Parathyroid adenoma (tissue), 2 donors: ENCODE data around the gene TUT4.

Source experiments
- H2AFZ ChIP-seq: fragments of 300-600 bp; sonication (generic); one replicate; pipeline ENCODE4 v1.7.0; 2017; ENCODE audit warnings: antibody characterized with exemption, mild to moderate bottlenecking
- H3K27ac ChIP-seq: fragments of 300-600 bp; sonication (generic); one replicate; pipeline ENCODE4 v1.7.0; 2017
- H3K27me3 ChIP-seq: fragments of 300-600 bp; sonication (generic); one replicate; pipeline ENCODE4 v1.7.0; 2017; ENCODE audit warnings: low read length; ENCODE audit not compliant: control insufficient read depth, insufficient read depth
- H3K36me3 ChIP-seq: fragments of 300-600 bp; sonication (generic); one replicate; pipeline ENCODE4 v1.7.0; 2017; ENCODE audit warnings: low read length; ENCODE audit not compliant: control insufficient read depth, insufficient read depth
- H3K4me1 ChIP-seq: fragments of 300-600 bp; sonication (generic); one replicate; pipeline ENCODE4 v1.7.0; 2017; ENCODE audit warnings: control low read depth
- H3K4me2 ChIP-seq: fragments of 300-600 bp; sonication (generic); one replicate; pipeline ENCODE4 v1.7.0; 2017; ENCODE audit warnings: low read length
- H3K4me3 ChIP-seq: fragments of 300-600 bp; sonication (generic); one replicate; pipeline ENCODE4 v1.7.0; 2017; ENCODE audit warnings: low read depth, low read length
- H3K79me2 ChIP-seq: fragments of 300-600 bp; sonication (generic); one replicate; pipeline ENCODE4 v1.7.0; 2017; ENCODE audit warnings: control low read depth
- H3K9ac ChIP-seq: fragments of 300-600 bp; sonication (generic); one replicate; pipeline ENCODE4 v1.7.0; 2017; ENCODE audit warnings: mild to moderate bottlenecking
- H3K9me3 ChIP-seq: fragments of 300-600 bp; sonication (generic); one replicate; pipeline ENCODE4 v1.7.0; 2017; ENCODE audit warnings: low read length; ENCODE audit not compliant: control insufficient read depth
- CTCF ChIP-seq: fragments of 300-600 bp; sonication (generic); IDR thresholded peaks from one replicate; pipeline ENCODE4 v1.7.0; 2017; ENCODE audit warnings: antibody characterized with exemption, mild to moderate bottlenecking
- donor health status: primary hyperparathyroidism.

TUT4 gene

GRCh38 chr1:52593495-52593894 lies 40.6 kb upstream of the TUT4 start:
- no peaks in the 10 kb centered on the region for H3K79me2 ChIP-seq
- H3K4me3 ChIP-seq = no peak overlapping the region
- no peaks in the 10 kb centered on the region for H3K9me3 ChIP-seq
- H3K9ac ChIP-seq = no peak overlapping the region
- no peak overlapping the region for H3K27ac ChIP-seq
- no peak overlapping the region for H2AFZ ChIP-seq
- H3K4me2 ChIP-seq = no peak overlapping the region
- H3K4me1 ChIP-seq = no peaks in the 10 kb centered on the region
- no peak for TF ChIP-seq CTCF
- no peaks in the 10 kb centered on the region for H3K27me3 ChIP-seq
- no peaks in the 10 kb centered on the region for H3K36me3 ChIP-seq

DNA sequence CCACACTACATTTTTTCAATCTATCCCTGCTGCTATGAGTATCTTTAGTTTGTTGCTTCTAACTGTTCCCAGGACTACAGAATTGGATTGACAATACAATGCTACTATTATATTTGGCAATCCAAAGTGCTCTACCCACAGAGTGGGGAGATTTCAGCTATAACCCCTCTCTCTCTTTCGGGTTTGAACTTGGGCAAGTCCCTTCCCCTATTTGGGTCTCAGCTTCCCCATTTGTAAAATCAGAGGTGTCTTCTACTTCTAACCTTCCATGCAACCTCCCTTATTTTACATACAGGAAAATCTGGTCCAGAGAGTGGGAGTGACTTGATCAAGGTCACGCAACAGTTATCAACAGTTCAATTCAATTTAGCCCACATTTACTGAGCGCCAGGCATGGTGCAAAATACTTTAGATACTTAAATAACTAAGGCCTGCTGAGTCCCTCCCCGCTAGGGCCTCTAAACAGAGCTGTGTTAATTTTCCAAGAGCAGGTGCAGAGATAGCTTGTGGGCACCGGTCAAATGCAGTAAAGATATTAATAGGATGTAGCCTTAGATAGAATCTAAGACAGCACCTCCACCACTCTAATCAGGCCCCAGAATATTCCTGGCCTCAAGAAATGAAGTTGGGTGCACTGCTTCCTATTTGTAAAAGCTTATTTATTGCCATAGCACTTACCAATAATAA lies 39.9 kb upstream of the TUT4 start:
- no peak for TF ChIP-seq CTCF
- Histone ChIP-seq H3K27ac (no peak overlapping the region), H3K9ac (no peak overlapping the region)

DNA sequence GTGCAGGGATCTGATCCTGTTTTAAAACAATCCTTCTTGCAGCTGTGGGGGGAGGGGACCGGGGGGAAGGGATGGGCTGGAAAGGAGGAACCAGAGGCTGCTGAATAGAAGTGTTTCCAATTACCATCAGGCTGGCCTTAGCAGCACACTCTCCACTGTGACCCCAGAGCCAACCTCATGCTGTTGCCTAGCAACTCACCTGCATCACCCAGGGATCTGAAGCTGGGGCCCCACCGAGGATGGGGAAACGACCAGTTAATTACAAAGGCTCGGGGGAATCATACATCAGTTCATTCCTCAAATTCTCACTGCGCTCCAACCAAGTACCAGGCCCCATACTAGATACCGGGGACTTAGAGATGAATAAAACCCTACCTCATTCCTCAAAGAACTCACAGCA lies 37.4 kb upstream of the TUT4 start:
- H2AFZ ChIP-seq = no peak overlapping the region
- H3K27ac ChIP-seq = no peak overlapping the region
- no peaks in the 10 kb centered on the region for H3K36me3 ChIP-seq
- H3K27me3 ChIP-seq = no peaks in the 10 kb centered on the region
- no peaks in the 10 kb centered on the region for H3K4me1 ChIP-seq
- no peak overlapping the region for H3K4me3 ChIP-seq
- H3K79me2 ChIP-seq = no peaks in the 10 kb centered on the region
- no peaks in the 10 kb centered on the region for H3K9me3 ChIP-seq
- H3K4me2 ChIP-seq = no peak overlapping the region
- TF ChIP-seq CTCF = no peak
- no peak overlapping the region for H3K9ac ChIP-seq

More for the DNA sequence above, 39.9 kb upstream of the TUT4 start:
- Histone ChIP-seq H3K79me2 (no peaks in the 10 kb centered on the region), H3K4me3 (no peak overlapping the region), H3K4me2 (no peak overlapping the region), H3K9me3 (no peaks in the 10 kb centered on the region), H3K36me3 (no peaks in the 10 kb centered on the region), H3K27me3 (no peaks in the 10 kb centered on the region), H3K4me1 (no peaks in the 10 kb centered on the region), H2AFZ (no peak overlapping the region)

DNA sequence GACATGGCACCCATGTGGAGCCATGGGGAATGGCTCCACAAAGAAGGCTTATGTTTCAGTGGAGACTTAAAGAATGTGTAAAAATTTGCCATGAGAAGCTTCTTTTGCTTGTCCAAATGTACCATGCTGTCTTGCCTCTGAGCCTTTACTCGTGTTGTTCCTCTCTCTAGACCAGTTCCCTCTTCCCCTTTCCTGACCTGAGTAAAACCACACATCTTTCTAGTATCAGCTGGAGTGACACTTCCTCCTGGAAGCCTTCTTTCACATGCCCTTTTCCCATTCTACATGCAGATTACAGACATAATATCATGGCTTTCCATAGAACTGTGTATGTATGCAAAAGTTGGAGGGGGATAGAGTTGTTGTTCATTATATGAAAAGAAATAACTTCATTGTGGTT lies 35.6 kb upstream of the TUT4 start:
- no peak overlapping the region for H2AFZ ChIP-seq
- TF ChIP-seq CTCF = no peak
- H3K27me3 ChIP-seq = no peaks in the 10 kb centered on the region
- H3K27ac ChIP-seq = no peak overlapping the region
- H3K4me2 ChIP-seq = no peak overlapping the region
- H3K9ac ChIP-seq = no peak overlapping the region
- no peak overlapping the region for H3K4me3 ChIP-seq
- no peaks in the 10 kb centered on the region for H3K4me1 ChIP-seq
- H3K36me3 ChIP-seq = no peaks in the 10 kb centered on the region
- H3K9me3 ChIP-seq = no peaks in the 10 kb centered on the region
- no peaks in the 10 kb centered on the region for H3K79me2 ChIP-seq

DNA sequence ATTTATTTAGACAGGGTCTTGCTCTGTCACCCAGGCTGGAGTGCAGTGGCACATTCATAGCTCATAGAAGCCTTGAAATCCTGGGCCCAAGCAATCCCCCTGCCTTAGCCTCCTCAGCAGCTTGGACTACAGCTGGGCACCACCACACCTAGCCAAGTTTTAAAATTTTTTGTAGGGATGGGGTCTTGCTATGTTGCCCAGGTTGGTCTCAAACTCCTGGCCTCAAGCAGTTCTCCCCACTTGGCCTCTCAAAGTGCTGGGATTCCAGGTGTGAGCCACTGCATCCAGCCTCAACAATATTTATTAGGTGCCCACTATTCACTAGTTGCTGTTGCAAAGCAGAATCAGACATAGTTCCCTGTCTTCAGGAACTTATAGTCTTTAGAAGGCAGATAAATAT lies 35.1 kb upstream of the TUT4 start:
- H3K27me3 ChIP-seq = no peaks in the 10 kb centered on the region
- H2AFZ ChIP-seq = no peak overlapping the region
- H3K4me3 ChIP-seq = no peak overlapping the region
- TF ChIP-seq CTCF = no peak
- H3K4me2 ChIP-seq = no peak overlapping the region
- no peak overlapping the region for H3K9ac ChIP-seq
- no peaks in the 10 kb centered on the region for H3K9me3 ChIP-seq
- H3K36me3 ChIP-seq = no peaks in the 10 kb centered on the region
- H3K79me2 ChIP-seq = no peaks in the 10 kb centered on the region
- no peak overlapping the region for H3K27ac ChIP-seq
- H3K4me1 ChIP-seq = no peaks in the 10 kb centered on the region
